Right atrium auricular region (tissue), 2 donors: Measurements from ENCODE around the gene RANBP3L. TPM values are rescaled to one million over a fixed set of nuclear protein-coding genes. Genes with fewer than 3 reads are reported as not detected.

Experiments used
- DNase-seq: peaks from one replicate; pipeline ENCODE4 v3.0.0-alpha.2; 2019; ENCODE audit warnings: low spot score
- H3K27ac ChIP-seq, 2 donors: fragments of 200-600 bp; sonication (generic); 1 replicate in 1 of 2; 2 replicates in 1 of 2; pipeline ENCODE4 v1.5.1; 2016 to 2019
- H3K27me3 ChIP-seq, 2 donors: fragments of 200-600 bp; sonication (generic); one replicate each; pipeline versions ENCODE4 v1.5.1 to v1.6.0; 2017 to 2019
- H3K36me3 ChIP-seq: fragments of 200-600 bp; sonication (generic); one replicate; pipeline ENCODE4 v1.5.1; 2016
- H3K4me1 ChIP-seq, 2 donors: fragments of 200-600 bp; sonication (generic); one replicate each; pipeline versions ENCODE4 v1.5.1 to v1.6.0; 2017 to 2019
- H3K4me3 ChIP-seq, 2 donors: fragments of 200-600 bp; sonication (generic); 1 replicate in 1 of 2; 2 replicates in 1 of 2; pipeline ENCODE4 v1.5.1; 2017 to 2019; ENCODE audit warnings: mild to moderate bottlenecking in 1 of 2, moderate library complexity in 1 of 2
- H3K9me3 ChIP-seq, 2 donors: fragments of 200-600 bp; sonication (generic); one replicate each; pipeline ENCODE4 v1.5.1; 2019
- CTCF ChIP-seq, 2 donors: fragments of 200-600 bp; sonication (generic); IDR thresholded peaks; one replicate each; pipeline ENCODE4 v1.5.1; 2019; ENCODE audit warnings: antibody characterized with exemption in 2 of 2
- total RNA-seq, 2 donors: library from RNA; depleted of rRNA; stranded (reverse); fragments of >200 nt; gene quantifications; one replicate each; pipeline ENCODE4 v1.1.0, GENCODE V29; 2016

The RANBP3L gene
- total RNA-seq, 2 donors from 2014 or later: 0.98 to 1.7 TPM

GRCh38 chr5:36270175-36270574 is 31.5 kb downstream of the RANBP3L start:
- no peak for DNase-seq
- no peaks in the 10 kb centered on the region for H3K27me3 ChIP-seq
- peaks cover 0 to 4% of the 10 kb centered on the region in 2 donors for H3K4me1 ChIP-seq
- H3K4me3 ChIP-seq: no peak overlapping the region
- no peak for TF ChIP-seq CTCF (IDR thresholded peaks at IDR 0.05)
- no peaks in the 10 kb centered on the region for H3K36me3 ChIP-seq
- H3K27ac ChIP-seq: no peak overlapping the region
- no peaks in the 10 kb centered on the region for H3K9me3 ChIP-seq

DNA sequence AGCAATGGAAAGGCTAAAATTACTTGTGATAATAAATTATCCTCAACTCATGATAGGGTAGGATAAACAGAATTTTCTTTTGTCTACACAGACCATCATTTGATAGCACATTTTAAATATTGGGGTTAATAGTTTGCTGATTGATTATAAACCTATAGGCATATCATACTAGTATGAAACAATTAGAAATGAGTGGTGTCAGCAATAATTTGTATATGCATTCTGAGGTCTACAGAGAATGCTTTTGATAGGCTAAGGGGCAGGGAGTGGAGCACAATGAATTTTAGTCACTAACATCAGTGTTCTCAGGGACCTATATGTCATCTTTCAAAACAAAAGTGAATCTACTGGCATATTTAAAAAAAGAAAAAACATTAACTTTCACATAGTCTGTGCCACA is 32.2 kb downstream of the RANBP3L start:
- peaks cover 0 to 4% of the 10 kb centered on the region in 2 donors for H3K4me1 ChIP-seq
- no peak for TF ChIP-seq CTCF (IDR thresholded peaks at IDR 0.05)

GRCh38 chr5:36267905-36268304 is 33.8 kb downstream of the RANBP3L start:
- no peak for TF ChIP-seq CTCF (IDR thresholded peaks at IDR 0.05)
- H3K36me3 ChIP-seq: no peaks in the 10 kb centered on the region
- H3K4me3 ChIP-seq: no peak overlapping the region
- H3K27me3 ChIP-seq: no peaks in the 10 kb centered on the region
- no peak for DNase-seq
- H3K4me1 ChIP-seq: no peaks in the 10 kb centered on the region
- H3K27ac ChIP-seq: no peak overlapping the region
- no peaks in the 10 kb centered on the region for H3K9me3 ChIP-seq

More for the DNA sequence above, 32.2 kb downstream of the RANBP3L start:
- Histone ChIP-seq H3K9me3 (no peaks in the 10 kb centered on the region), H3K27me3 (no peaks in the 10 kb centered on the region), H3K4me3 (no peak overlapping the region), H3K27ac (no peak overlapping the region), H3K36me3 (no peaks in the 10 kb centered on the region)
- DNase-seq: no peak

GRCh38 chr5:36264202-36264760 is 37.4 kb downstream of the RANBP3L start:
- H3K27me3 ChIP-seq: no peaks in the 10 kb centered on the region
- no peak overlapping the region for H3K4me3 ChIP-seq
- H3K36me3 ChIP-seq: no peaks in the 10 kb centered on the region
- DNase-seq: no peak
- no peaks in the 10 kb centered on the region for H3K9me3 ChIP-seq
- H3K27ac ChIP-seq: no peak overlapping the region
- no peaks in the 10 kb centered on the region for H3K4me1 ChIP-seq
- TF ChIP-seq CTCF (IDR thresholded peaks at IDR 0.05): no peak

GRCh38 chr5:36261186-36261585 is 40.5 kb downstream of the RANBP3L start:
- no peaks in the 10 kb centered on the region for H3K4me1 ChIP-seq
- H3K9me3 ChIP-seq: no peaks in the 10 kb centered on the region
- TF ChIP-seq CTCF (IDR thresholded peaks at IDR 0.05): no peak
- no peaks in the 10 kb centered on the region for H3K27me3 ChIP-seq
- no peaks in the 10 kb centered on the region for H3K36me3 ChIP-seq
- no peak overlapping the region for H3K4me3 ChIP-seq
- H3K27ac ChIP-seq: no peak overlapping the region
- no peak for DNase-seq

DNA sequence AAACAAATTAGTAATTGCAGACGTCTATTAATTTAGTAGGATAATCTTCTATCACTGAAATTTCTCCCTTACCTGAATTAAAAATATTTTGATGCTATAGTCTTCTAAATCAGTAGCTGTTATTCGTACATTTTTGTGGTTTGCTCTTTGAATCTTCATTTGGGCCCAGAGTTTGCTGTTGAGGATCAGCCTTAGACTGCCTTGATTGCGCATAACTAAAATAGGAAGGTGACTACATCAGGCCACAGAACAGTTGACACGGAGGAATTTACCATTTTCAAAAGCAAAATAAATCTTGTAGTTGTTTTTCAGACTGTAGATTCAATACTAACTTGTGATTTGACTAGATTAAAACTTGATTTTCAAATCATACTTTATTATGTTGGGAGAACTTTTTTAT is 48.1 kb downstream of the RANBP3L start:
- Histone ChIP-seq H3K4me1 (no peaks in the 10 kb centered on the region), H3K27me3 (no peaks in the 10 kb centered on the region), H3K4me3 (no peak overlapping the region), H3K27ac (peak overlapping the region in 1 of 2 donors; percentile 30), H3K36me3 (no peaks in the 10 kb centered on the region), H3K9me3 (no peaks in the 10 kb centered on the region)
- no peak for DNase-seq
- TF ChIP-seq CTCF (IDR thresholded peaks at IDR 0.05): no peak
